Mesenchymal stem cell (in vitro differentiated cells and primary cell): ENCODE data around the gene UXS1.

Experiments used
- DNase-seq: peaks from one replicate; pipeline ENCODE4 v3.0.0-alpha.2; 2013
- H2AFZ ChIP-seq: one replicate; pipeline ENCODE4 v1.6.1; 2013; ENCODE audit warnings: low read depth, mild to moderate bottlenecking, control low read depth, inconsistent platforms, low read length, moderate library complexity
- H2AK5ac ChIP-seq: 2 replicates; pipeline ENCODE4 v1.6.1; 2013; ENCODE audit warnings: low read length, moderate library complexity, mild to moderate bottlenecking, inconsistent platforms; ENCODE audit not compliant: severe bottlenecking
- H2BK120ac ChIP-seq: one replicate; pipeline ENCODE4 v1.6.1; 2013; ENCODE audit warnings: low read depth, mild to moderate bottlenecking, inconsistent platforms, low read length, moderate library complexity
- H2BK12ac ChIP-seq, 2 experiments: one replicate each; pipeline ENCODE4 v1.6.1; 2013; ENCODE audit warnings: inconsistent platforms in 2 of 2, low read length in 2 of 2, mild to moderate bottlenecking in 2 of 2, moderate library complexity in 2 of 2, control low read depth in 1 of 2
- H2BK15ac ChIP-seq: one replicate; pipeline ENCODE4 v1.6.1; 2013; ENCODE audit warnings: mild to moderate bottlenecking, low read depth, inconsistent platforms; ENCODE audit not compliant: poor library complexity, severe bottlenecking
- H2BK5ac ChIP-seq: 2 replicates; pipeline ENCODE4 v1.6.1; 2013; ENCODE audit warnings: low read depth, mild to moderate bottlenecking, low read length, control low read depth, inconsistent platforms; ENCODE audit not compliant: poor library complexity, severe bottlenecking
- H3K14ac ChIP-seq, 2 experiments: one replicate each; pipeline ENCODE4 v1.6.1; 2013; ENCODE audit warnings: inconsistent platforms in 2 of 2, low read length in 2 of 2, control low read depth in 1 of 2, mild to moderate bottlenecking in 1 of 2, moderate library complexity in 1 of 2
- H3K18ac ChIP-seq, 2 experiments: one replicate each; pipeline ENCODE4 v1.6.1; 2013; ENCODE audit warnings: inconsistent platforms in 2 of 2, low read length in 2 of 2, control low read depth in 1 of 2, low read depth in 1 of 2, mild to moderate bottlenecking in 1 of 2
- H3K23ac ChIP-seq, 2 experiments: one replicate each; pipeline ENCODE4 v1.6.1; 2013; ENCODE audit warnings: inconsistent platforms in 2 of 2, low read length in 2 of 2, mild to moderate bottlenecking in 2 of 2, moderate library complexity in 2 of 2, control low read depth in 1 of 2
- H3K27ac ChIP-seq: 2 replicates; pipeline ENCODE4 v1.5.1; 2013; ENCODE audit warnings: mild to moderate bottlenecking, moderate library complexity, low read length, control low read depth, inconsistent platforms; ENCODE audit not compliant: poor library complexity, severe bottlenecking
- H3K27me3 ChIP-seq, 2 experiments: 2 replicates each; pipeline versions ENCODE4 v1.6.1 to v1.7.0; 2013; ENCODE audit warnings: low read length in 2 of 2, mild to moderate bottlenecking in 2 of 2, moderate library complexity in 2 of 2, control low read depth in 1 of 2, inconsistent platforms in 1 of 2; ENCODE audit not compliant: control insufficient read depth in 1 of 2, insufficient read depth in 1 of 2
- H3K36me3 ChIP-seq, 2 experiments: 2 replicates each; pipeline versions ENCODE4 v1.6.1 to v1.7.0; 2013; ENCODE audit warnings: low read length in 2 of 2, control low read depth in 1 of 2, inconsistent platforms in 1 of 2, low read depth in 1 of 2, mild to moderate bottlenecking in 1 of 2; ENCODE audit not compliant: insufficient read depth in 2 of 2, control insufficient read depth in 1 of 2
- H3K4ac ChIP-seq, 2 experiments: one replicate each; pipeline ENCODE4 v1.6.1; 2013; ENCODE audit warnings: inconsistent platforms in 2 of 2, low read length in 2 of 2, mild to moderate bottlenecking in 2 of 2, moderate library complexity in 2 of 2, control low read depth in 1 of 2, low read depth in 1 of 2
- H3K4me1 ChIP-seq: 2 replicates; pipeline ENCODE4 v1.6.1; 2013; ENCODE audit warnings: low read depth, low read length, control low read depth; ENCODE audit not compliant: control insufficient read depth, insufficient read depth
- H3K4me2 ChIP-seq: 2 replicates; pipeline ENCODE4 v1.6.1; 2013; ENCODE audit warnings: low read length, mild to moderate bottlenecking, inconsistent platforms; ENCODE audit not compliant: poor library complexity, severe bottlenecking
- H3K4me3 ChIP-seq, 2 experiments: 2 replicates each; pipeline versions ENCODE4 v1.5.1 to v1.7.0; 2013; ENCODE audit warnings: low read length in 2 of 2, mild to moderate bottlenecking in 2 of 2, control low read depth in 1 of 2, low read depth in 1 of 2; ENCODE audit not compliant: insufficient read depth in 1 of 2
- H3K79me1 ChIP-seq: replicated peaks from 2 replicates; pipeline ENCODE4 v1.6.1; 2013; ENCODE audit warnings: mild to moderate bottlenecking, control low read depth, low read length, inconsistent platforms; ENCODE audit not compliant: poor library complexity, severe bottlenecking
- H3K9ac ChIP-seq: 2 replicates; pipeline ENCODE4 v1.7.0; 2013; ENCODE audit warnings: mild to moderate bottlenecking, low read length, moderate library complexity
- H3K9me3 ChIP-seq: 2 replicates; pipeline ENCODE4 v1.7.0; 2013; ENCODE audit warnings: mild to moderate bottlenecking, low read length; ENCODE audit not compliant: control insufficient read depth
- H4K8ac ChIP-seq: one replicate; pipeline ENCODE4 v1.6.1; 2013; ENCODE audit warnings: inconsistent platforms, mild to moderate bottlenecking, low read length, moderate library complexity
- H4K91ac ChIP-seq: one replicate; pipeline ENCODE4 v1.6.1; 2013; ENCODE audit warnings: mild to moderate bottlenecking, low read length, inconsistent platforms
- WGBS: methylation state at CpG from one replicate; pipeline ENCODE4 v1.1.7; 2013; ENCODE audit warnings: mixed read lengths; 5-methylcytosine and 5-hydroxymethylcytosine counted together

Gene UXS1

DNA sequence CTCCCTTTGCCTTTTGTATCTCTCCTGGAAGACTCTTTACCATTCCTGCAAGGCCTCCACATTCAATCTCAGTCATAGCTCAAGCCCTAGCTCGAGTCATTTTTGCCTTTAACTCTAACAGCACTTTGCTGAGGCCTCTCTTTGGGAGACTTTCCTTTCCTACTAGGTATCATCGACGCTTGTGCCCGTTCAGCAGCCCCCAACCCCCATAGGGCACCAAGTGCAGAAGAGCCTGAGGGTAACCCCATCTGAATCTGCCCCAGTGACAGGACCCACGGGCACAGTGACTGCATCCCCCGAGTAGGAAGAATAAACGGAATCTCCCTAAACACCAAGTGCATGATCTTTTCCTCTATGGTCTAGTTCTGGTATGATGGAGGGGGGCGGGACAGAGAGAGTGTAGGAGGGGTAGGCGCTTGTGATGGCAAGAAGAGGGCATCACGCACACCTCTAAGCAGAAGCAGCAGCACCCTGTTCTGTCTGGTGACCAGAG lies 66.3 kb downstream of the UXS1 start:
- Histone ChIP-seq H3K4me1 (peaks cover 15% of the 10 kb centered on the region), H2BK12ac (no peak overlapping the region), H2AFZ (no peak overlapping the region), H2BK15ac (no peak overlapping the region), H3K4ac (no peak overlapping the region), H3K36me3 (peaks cover 15 to 24% of the 10 kb centered on the region in 2 experiments), H3K79me1 (peaks cover 31% of the 10 kb centered on the region), H3K23ac (no peak overlapping the region), H4K91ac (no peak overlapping the region), H3K27ac (no peak overlapping the region), H3K4me3 (no peak overlapping the region), H3K9ac (no peak overlapping the region), H3K14ac (no peak overlapping the region), H4K8ac (no peak overlapping the region), H2BK5ac (no peak overlapping the region), H2AK5ac (no peak overlapping the region), H3K4me2 (no peak overlapping the region), H3K18ac (no peak overlapping the region), H2BK120ac (no peak overlapping the region), H3K27me3 (no peaks in the 10 kb centered on the region), H3K9me3 (no peaks in the 10 kb centered on the region)
- no peak for DNase-seq
- WGBS, result 96% methylated on average over 9 of the region's 10 CpGs

- Histone ChIP-seq H3K23ac (no peak overlapping the region), H2AK5ac (no peak overlapping the region), H3K36me3 (peaks cover 19 to 26% of the 10 kb centered on the region in 2 experiments), H3K4ac (no peak overlapping the region), H2BK12ac (no peak overlapping the region), H3K27me3 (no peaks in the 10 kb centered on the region), H3K4me2 (no peak overlapping the region), H3K4me3 (no peak overlapping the region), H2BK120ac (no peak overlapping the region), H3K14ac (no peak overlapping the region), H4K8ac (no peak overlapping the region), H3K4me1 (peaks cover 15% of the 10 kb centered on the region), H3K79me1 (peaks cover 31% of the 10 kb centered on the region), H3K9me3 (no peaks in the 10 kb centered on the region), H2BK5ac (no peak overlapping the region), H4K91ac (no peak overlapping the region), H2AFZ (no peak overlapping the region), H3K18ac (no peak overlapping the region), H3K27ac (no peak overlapping the region), H2BK15ac (no peak overlapping the region), H3K9ac (no peak overlapping the region)
- peak; percentile 27 for DNase-seq
- WGBS, result 96% methylated on average over 4 of the region's 5 CpGs
Measured at GRCh38 chr2:106127282-106127771, 66.8 kb downstream of the UXS1 start.

GRCh38 chr2:106126705-106127281 lies 67.3 kb downstream of the UXS1 start:
- Histone ChIP-seq H3K36me3 (peaks cover 23 to 31% of the 10 kb centered on the region in 2 experiments), H2BK120ac (no peak overlapping the region), H4K8ac (no peak overlapping the region), H3K4me1 (peaks cover 17% of the 10 kb centered on the region), H3K27ac (no peak overlapping the region), H3K27me3 (no peaks in the 10 kb centered on the region), H3K23ac (no peak overlapping the region), H3K4ac (no peak overlapping the region), H3K4me2 (no peak overlapping the region), H3K79me1 (peaks cover 33% of the 10 kb centered on the region), H3K9ac (no peak overlapping the region), H3K14ac (no peak overlapping the region), H3K4me3 (no peak overlapping the region), H2BK5ac (no peak overlapping the region), H3K9me3 (no peaks in the 10 kb centered on the region), H2BK12ac (no peak overlapping the region), H4K91ac (no peak overlapping the region), H2BK15ac (no peak overlapping the region), H2AFZ (no peak overlapping the region), H2AK5ac (no peak overlapping the region), H3K18ac (no peak overlapping the region)
- over 99% methylated on average over 5 of the region's 5 CpGs for WGBS
- DNase-seq, result no peak

- Histone ChIP-seq H3K79me1 (peaks cover 33% of the 10 kb centered on the region), H4K8ac (no peak overlapping the region), H3K4me3 (no peak overlapping the region), H2BK15ac (no peak overlapping the region), H3K14ac (no peak overlapping the region), H2BK120ac (no peak overlapping the region), H3K9me3 (no peaks in the 10 kb centered on the region), H2BK12ac (no peak overlapping the region), H3K36me3 (peaks cover 26 to 32% of the 10 kb centered on the region in 2 experiments), H2AFZ (no peak overlapping the region), H3K18ac (no peak overlapping the region), H3K4me2 (no peak overlapping the region), H3K4me1 (peaks cover 17% of the 10 kb centered on the region), H3K9ac (no peak overlapping the region), H4K91ac (peak overlapping the region; percentile 34), H3K4ac (no peak overlapping the region), H3K27me3 (no peaks in the 10 kb centered on the region), H2BK5ac (no peak overlapping the region), H3K27ac (no peak overlapping the region), H2AK5ac (no peak overlapping the region), H3K23ac (no peak overlapping the region)
- DNase-seq, result no peak
- 97% methylated on average over 6 of the region's 7 CpGs for WGBS
Measured at GRCh38 chr2:106126295-106126694, 67.8 kb downstream of the UXS1 start.
